Loucy (cell line): Measurements from ENCODE around the gene SLC25A15.

Experiments
- EZH2phosphoT487 ChIP-seq: fragments of 200-600 bp; IDR thresholded peaks from 2 replicates; pipeline ENCODE4 v1.6.1; 2018; ENCODE audit warnings: antibody characterized with exemption, mild to moderate bottlenecking, moderate library complexity, borderline replicate concordance
- TF ChIP-seq, protein P1 (sequence below): fragments of 200-600 bp; sonication (generic); conservative IDR thresholded peaks from 2 replicates; pipeline ENCODE4 v1.5.1; 2014; ENCODE audit warnings: mild to moderate bottlenecking, antibody characterized with exemption, low read length

DNA sequence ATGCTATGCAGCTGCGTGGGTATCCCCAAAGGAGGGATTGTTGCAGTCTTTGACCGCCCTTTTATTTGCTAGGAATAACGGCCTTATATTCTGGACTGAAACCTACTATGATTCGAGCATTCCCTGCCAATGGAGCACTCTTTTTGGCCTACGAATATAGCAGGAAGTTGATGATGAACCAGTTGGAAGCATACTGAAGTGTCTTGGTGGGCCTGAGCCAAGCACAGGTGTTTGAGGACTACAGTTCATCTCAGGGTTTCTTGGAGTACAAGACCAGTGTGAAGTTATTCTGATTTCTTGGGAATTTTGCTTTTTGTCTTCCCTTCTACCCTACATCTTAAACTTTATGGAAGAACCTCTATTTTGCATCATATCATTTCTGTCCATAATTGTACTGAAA is 20.1 kb downstream of the SLC25A15 start:
- TF ChIP-seq, protein P1, sequence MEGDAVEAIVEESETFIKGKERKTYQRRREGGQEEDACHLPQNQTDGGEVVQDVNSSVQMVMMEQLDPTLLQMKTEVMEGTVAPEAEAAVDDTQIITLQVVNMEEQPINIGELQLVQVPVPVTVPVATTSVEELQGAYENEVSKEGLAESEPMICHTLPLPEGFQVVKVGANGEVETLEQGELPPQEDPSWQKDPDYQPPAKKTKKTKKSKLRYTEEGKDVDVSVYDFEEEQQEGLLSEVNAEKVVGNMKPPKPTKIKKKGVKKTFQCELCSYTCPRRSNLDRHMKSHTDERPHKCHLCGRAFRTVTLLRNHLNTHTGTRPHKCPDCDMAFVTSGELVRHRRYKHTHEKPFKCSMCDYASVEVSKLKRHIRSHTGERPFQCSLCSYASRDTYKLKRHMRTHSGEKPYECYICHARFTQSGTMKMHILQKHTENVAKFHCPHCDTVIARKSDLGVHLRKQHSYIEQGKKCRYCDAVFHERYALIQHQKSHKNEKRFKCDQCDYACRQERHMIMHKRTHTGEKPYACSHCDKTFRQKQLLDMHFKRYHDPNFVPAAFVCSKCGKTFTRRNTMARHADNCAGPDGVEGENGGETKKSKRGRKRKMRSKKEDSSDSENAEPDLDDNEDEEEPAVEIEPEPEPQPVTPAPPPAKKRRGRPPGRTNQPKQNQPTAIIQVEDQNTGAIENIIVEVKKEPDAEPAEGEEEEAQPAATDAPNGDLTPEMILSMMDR, result no peak
- no peak for TF ChIP-seq EZH2phosphoT487
